Ascending aorta (tissue), 2 donors: ENCODE results near the gene ETDA. TPM values are rescaled to one million over a fixed set of nuclear protein-coding genes. Genes with fewer than 3 reads are reported as not detected.

Source experiments
- DNase-seq, 2 donors: peaks; one replicate each; pipeline ENCODE4 v3.0.0-alpha.2; 2019; ENCODE audit warnings: low spot score in 2 of 2
- H3K27ac ChIP-seq, 2 donors: fragments of 200-600 bp; sonication (generic); one replicate each; pipeline ENCODE4 v1.5.1; 2016 to 2017; ENCODE audit warnings: mild to moderate bottlenecking in 1 of 2
- H3K27me3 ChIP-seq: fragments of 200-600 bp; sonication (generic); one replicate; pipeline ENCODE4 v1.5.1; 2017
- H3K36me3 ChIP-seq, 2 donors: fragments of 200-600 bp; sonication (generic); one replicate each; pipeline ENCODE4 v1.5.1; 2016
- H3K4me1 ChIP-seq, 2 donors: fragments of 200-600 bp; sonication (generic); one replicate each; pipeline ENCODE4 v1.5.1; 2016 to 2017; ENCODE audit warnings: mild to moderate bottlenecking in 1 of 2
- H3K4me3 ChIP-seq, 2 donors: fragments of 200-600 bp; sonication (generic); one replicate each; pipeline ENCODE4 v1.5.1; 2016 to 2017; ENCODE audit warnings: mild to moderate bottlenecking in 1 of 2
- H3K9me3 ChIP-seq, 2 donors: fragments of 200-600 bp; sonication (generic); one replicate each; pipeline ENCODE4 v1.5.1; 2016
- CTCF ChIP-seq, 3 experiments: fragments of 200-600 bp in 2 of 3; fragments of 450-650 bp in 1 of 3; sonication (generic) in 2 of 3; IDR thresholded peaks; one replicate each; pipeline ENCODE4 v1.5.1; 2016 to 2019; ENCODE audit warnings: antibody characterized with exemption in 3 of 3, mild to moderate bottlenecking in 1 of 3, moderate library complexity in 1 of 3
- intact Hi-C: fragments of 100-400 bp; cut with DNase I; formaldehyde crosslinking; loops from one replicate; pipeline ENCODE4 v1.15.1; 2023
- total RNA-seq: library from RNA; depleted of rRNA; stranded (reverse); fragments of >200 nt; gene quantifications from one replicate; pipeline ENCODE4 v1.1.0, GENCODE V29; 2016

ETDA gene
- total RNA-seq, 1 donor from 2014 or later, result not detected

GRCh38 chrX:135264206-135264605 lies 12.3 kb downstream of the ETDA start:
- intact Hi-C loops, result no loop called here
- H3K36me3 ChIP-seq, result no peaks in the 10 kb centered on the region
- peaks cover 0 to 25% of the 10 kb centered on the region in 2 donors for H3K9me3 ChIP-seq
- no peaks in the 10 kb centered on the region for H3K27me3 ChIP-seq
- DNase-seq, result no peak
- no peak overlapping the region for H3K4me3 ChIP-seq
- H3K4me1 ChIP-seq, result no peaks in the 10 kb centered on the region
- no peak overlapping the region for H3K27ac ChIP-seq
- no peak for TF ChIP-seq CTCF (IDR thresholded peaks at IDR 0.05)

GRCh38 chrX:135273162-135273561 lies 21.3 kb downstream of the ETDA start:
- Histone ChIP-seq H3K4me1 (no peaks in the 10 kb centered on the region), H3K9me3 (peaks cover 0 to 28% of the 10 kb centered on the region in 2 donors), H3K36me3 (no peaks in the 10 kb centered on the region), H3K27me3 (no peaks in the 10 kb centered on the region), H3K4me3 (no peak overlapping the region), H3K27ac (no peak overlapping the region)
- TF ChIP-seq CTCF (IDR thresholded peaks at IDR 0.05), result no peak
- DNase-seq, result no peak
- intact Hi-C loops, result no loop called here

GRCh38 chrX:135275973-135276372 lies 24.1 kb downstream of the ETDA start:
- intact Hi-C loops, result no loop called here
- H3K9me3 ChIP-seq, result peaks cover 7 to 32% of the 10 kb centered on the region in 2 donors
- no peaks in the 10 kb centered on the region for H3K4me1 ChIP-seq
- no peak for TF ChIP-seq CTCF (IDR thresholded peaks at IDR 0.05)
- no peak overlapping the region for H3K4me3 ChIP-seq
- DNase-seq, result no peak
- H3K27me3 ChIP-seq, result no peaks in the 10 kb centered on the region
- no peak overlapping the region for H3K27ac ChIP-seq
- no peaks in the 10 kb centered on the region for H3K36me3 ChIP-seq

GRCh38 chrX:135287266-135287823 lies 35.5 kb downstream of the ETDA start:
- no peak overlapping the region for H3K27ac ChIP-seq
- no peak for TF ChIP-seq CTCF (IDR thresholded peaks at IDR 0.05)
- peaks cover 21 to 70% of the 10 kb centered on the region in 2 donors for H3K9me3 ChIP-seq

GRCh38 chrX:135295238-135295943 lies 43.5 kb downstream of the ETDA start:
- Histone ChIP-seq H3K36me3 (peaks cover 3 to 13% of the 10 kb centered on the region in 2 donors), H3K27ac (no peak overlapping the region), H3K4me1 (no peaks in the 10 kb centered on the region), H3K27me3 (no peaks in the 10 kb centered on the region), H3K9me3 (peaks cover 0 to 6% of the 10 kb centered on the region in 2 donors), H3K4me3 (peak overlapping the region in 1 of 2 donors; percentile 36)
- intact Hi-C loops, result no loop called here
- no peak for DNase-seq
- TF ChIP-seq CTCF (IDR thresholded peaks at IDR 0.05), result no peak

More at GRCh38 chrX:135287266-135287823, 35.5 kb downstream of the ETDA start:
- Histone ChIP-seq H3K4me1 (no peaks in the 10 kb centered on the region), H3K36me3 (peaks cover 0 to 18% of the 10 kb centered on the region in 2 donors), H3K4me3 (no peak overlapping the region), H3K27me3 (no peaks in the 10 kb centered on the region)
- intact Hi-C loops, result no loop called here
- DNase-seq, result no peak
